HG02642 (cell line): ENCODE data around the gene SLC6A4.
"Not testable (repeated sequence)": the region's sequence is repeated elsewhere in the genome, so short reads cannot be mapped to it uniquely, and the experiment has no call there.

Source experiments
- ATAC-seq: cut with Tn5 transposase; IDR thresholded peaks from one replicate; pipeline ENCODE4 v1.9.1; 2021; ENCODE audit warnings: mild to moderate bottlenecking; ENCODE audit not compliant: unreplicated experiment, poor library complexity

Gene SLC6A4

GRCh38 chr17:30239089-30239462 lies 3.6 kb upstream of the SLC6A4 start:
- ATAC-seq, result no peak

GRCh38 chr17:30238387-30239088 lies 3.0 kb upstream of the SLC6A4 start:
- no peak for ATAC-seq

GRCh38 chr17:30238003-30238344 lies 2.5 kb upstream of the SLC6A4 start:
- ATAC-seq, result no peak

GRCh38 chr17:30237296-30238002 lies 2.0 kb upstream of the SLC6A4 start:
- no peak for ATAC-seq

- ATAC-seq, result no peak
These were observed 1.3 kb upstream of the SLC6A4 start for GRCh38 chr17:30236766-30237165.

GRCh38 chr17:30236297-30236624 lies 764 bp upstream of the SLC6A4 start:
- no peak for ATAC-seq

GRCh38 chr17:30234964-30235363 lies 533 bp downstream of the SLC6A4 start:
- peak; percentile 45 for ATAC-seq

- no peak for ATAC-seq
These were observed 1.2 kb downstream of the SLC6A4 start for GRCh38 chr17:30234296-30234695.

GRCh38 chr17:30232824-30233427 lies 2.6 kb downstream of the SLC6A4 start:
- ATAC-seq, result no peak

GRCh38 chr17:30232015-30232823 lies 3.3 kb downstream of the SLC6A4 start:
- ATAC-seq, result no peak

GRCh38 chr17:30230596-30231125 lies 4.8 kb downstream of the SLC6A4 start:
- ATAC-seq, result no peak

- ATAC-seq, result not testable (repeated sequence)
These were observed 5.5 kb downstream of the SLC6A4 start for GRCh38 chr17:30230009-30230408.

GRCh38 chr17:30229012-30229411 lies 6.5 kb downstream of the SLC6A4 start:
- ATAC-seq, result no peak

GRCh38 chr17:30228011-30228410 lies 7.5 kb downstream of the SLC6A4 start:
- no peak for ATAC-seq

GRCh38 chr17:30226878-30227277 lies 8.6 kb downstream of the SLC6A4 start:
- no peak for ATAC-seq

GRCh38 chr17:30225919-30226553 lies 9.5 kb downstream of the SLC6A4 start:
- no peak for ATAC-seq

GRCh38 chr17:30225112-30225511 lies 10.4 kb downstream of the SLC6A4 start:
- ATAC-seq, result no peak

GRCh38 chr17:30224419-30224960 lies 11.0 kb downstream of the SLC6A4 start:
- ATAC-seq, result no peak

GRCh38 chr17:30222721-30223175 lies 12.7 kb downstream of the SLC6A4 start:
- no peak for ATAC-seq

GRCh38 chr17:30222251-30222650 lies 13.2 kb downstream of the SLC6A4 start:
- no peak for ATAC-seq
